NOMO-1 treated with dmso at 0.1 percent for 144 hours (cell line): ENCODE results near the gene ERFE.
A peak's percentile ranks its signal among the peaks of the same experiment; 100 is the strongest.

ENCODE experiments used
- DNase-seq: peaks from one replicate; lab custom pipeline; 2025; ENCODE audit not compliant: unreplicated experiment; lab: John Stamatoyannopoulos, UW

ERFE gene

DNA sequence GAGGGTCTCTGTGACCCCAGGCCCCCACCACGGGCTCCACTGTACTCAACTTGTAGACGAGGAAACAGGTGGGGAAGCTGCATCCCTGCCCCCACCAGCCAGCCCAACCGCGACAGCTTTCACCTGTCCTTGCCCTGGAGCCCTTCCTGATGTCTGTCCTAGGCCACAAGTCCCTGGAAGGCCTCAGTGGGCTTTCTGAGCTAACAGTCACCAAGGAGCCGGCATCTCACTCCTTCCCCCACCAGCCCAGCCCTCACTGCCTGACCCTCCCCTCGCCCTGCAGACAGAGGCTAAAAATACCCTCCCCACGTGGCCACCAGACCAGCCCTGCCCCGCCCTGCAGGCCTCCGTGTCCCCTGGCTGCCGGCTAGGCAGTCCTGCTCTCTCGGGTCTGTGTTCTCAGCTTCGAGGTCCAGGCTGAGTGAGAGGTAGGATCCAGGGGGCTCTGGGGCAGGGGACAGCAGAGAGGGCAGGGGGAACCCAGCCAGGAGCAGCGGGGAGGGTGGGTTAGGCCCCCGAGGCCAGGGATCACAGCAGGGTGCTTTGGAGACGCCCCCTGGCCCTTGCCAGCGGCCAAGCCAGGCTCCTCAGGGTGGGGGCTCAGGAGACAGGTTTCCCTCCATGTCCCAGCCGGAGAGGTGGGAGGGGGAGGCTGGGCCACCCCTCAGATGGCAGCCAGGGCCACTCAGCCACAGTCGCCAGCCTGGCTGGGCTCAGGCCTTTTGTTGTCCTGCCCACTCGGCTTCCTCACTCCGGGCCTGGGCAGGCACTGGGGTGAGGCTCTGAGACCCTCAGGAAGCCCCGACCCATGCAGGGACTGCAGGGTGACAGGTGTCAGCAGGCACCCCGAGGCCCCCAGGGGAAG is 20.2 kb upstream of the ERFE start, which contains the start of gene KLHL30:
Gene KLHL30 (plus strand): TSS at position 338 of the 865 bp plus-strand sequence. CDS start 2,087 bp downstream, outside the sequence.
- no peak for DNase-seq

DNA sequence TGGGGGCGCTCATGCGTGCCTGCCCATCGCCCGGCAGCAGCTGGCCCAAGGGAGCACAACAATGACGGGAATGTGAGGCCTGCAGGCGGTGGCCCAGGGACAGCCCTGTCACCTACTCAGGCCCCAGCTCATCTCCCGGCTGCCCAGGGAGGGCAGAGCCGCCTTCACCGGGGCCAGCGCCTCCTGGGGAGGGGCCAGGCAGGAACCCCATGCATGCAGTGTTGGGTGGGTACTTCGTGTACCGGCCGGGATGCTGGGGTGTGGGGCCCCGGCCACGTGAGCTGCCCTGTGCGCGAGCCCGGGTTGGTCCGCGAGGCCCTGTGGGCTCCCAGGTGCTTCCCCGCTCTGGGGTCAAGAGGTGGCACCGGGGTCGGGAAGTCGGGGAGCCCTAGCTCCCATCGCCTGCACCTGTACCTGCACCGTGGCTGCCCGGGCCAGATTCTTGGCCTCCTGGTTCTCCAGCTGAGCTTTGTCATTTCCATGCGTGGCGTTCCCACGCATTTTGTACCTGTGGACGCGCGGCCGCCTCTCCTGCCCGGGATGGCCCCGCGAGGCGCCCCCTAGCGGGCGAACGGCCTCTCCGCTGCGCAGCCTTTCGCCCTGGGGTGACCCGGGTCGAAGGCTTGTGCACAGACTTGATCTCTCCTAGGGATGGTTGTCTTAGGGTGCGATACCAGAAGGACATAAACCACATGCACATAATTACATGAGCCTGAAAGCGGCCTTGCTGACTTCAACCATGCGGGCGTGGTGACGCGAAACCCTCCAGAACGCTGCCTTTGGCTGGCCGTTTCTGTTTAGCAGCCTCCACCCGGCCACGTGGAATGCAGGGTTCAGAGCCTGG is 19.4 kb upstream of the ERFE start:
- no peak for DNase-seq

DNA sequence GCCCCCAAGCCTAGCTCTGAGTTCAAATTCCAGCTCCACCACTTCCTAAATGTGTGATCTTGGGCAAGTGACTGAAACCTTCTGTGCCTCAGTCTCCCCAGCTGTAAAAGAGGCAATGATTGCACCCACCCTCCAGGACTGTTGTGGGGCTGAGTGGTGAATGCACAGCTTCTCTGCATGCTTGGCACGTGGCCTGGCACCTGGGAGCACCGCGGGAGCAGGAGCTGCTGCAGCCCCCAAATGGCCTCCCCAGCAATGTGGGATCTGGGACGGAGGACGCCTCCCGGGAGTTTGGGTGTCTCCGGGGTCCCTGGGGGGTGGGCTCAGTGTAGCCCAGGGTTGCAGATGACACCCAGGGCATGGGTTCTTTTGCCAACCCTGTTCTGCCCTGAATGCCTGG is 18.7 kb upstream of the ERFE start:
- DNase-seq: no peak

GRCh38 chr2:238140721-238141540 is 17.8 kb upstream of the ERFE start:
- DNase-seq: no peak

GRCh38 chr2:238141541-238142318 is 17.0 kb upstream of the ERFE start:
- peak; percentile 13 for DNase-seq

GRCh38 chr2:238142382-238143205 is 16.2 kb upstream of the ERFE start:
- DNase-seq: no peak

- DNase-seq: no peak
Measured at GRCh38 chr2:238143239-238143951, 15.4 kb upstream of the ERFE start.

DNA sequence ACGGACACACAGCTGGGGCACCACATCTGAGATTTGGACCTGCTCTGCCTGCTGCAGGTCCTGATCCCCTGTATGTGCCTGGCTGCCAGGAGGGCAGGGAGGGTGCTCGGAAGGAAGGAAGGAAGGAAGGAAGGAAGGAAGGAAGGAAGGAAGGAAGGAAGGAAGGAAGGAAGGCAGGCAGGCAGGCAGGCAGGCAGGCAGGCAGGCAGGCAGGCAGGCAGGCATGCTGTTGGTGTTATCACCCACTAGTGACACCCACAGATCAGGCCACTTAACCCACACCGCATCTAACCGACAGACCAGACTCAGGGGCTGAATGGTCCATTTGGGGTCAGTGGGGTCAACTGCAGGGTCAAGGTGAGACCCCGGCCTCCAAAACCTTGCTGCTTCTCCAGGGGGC is 14.5 kb upstream of the ERFE start:
- no peak for DNase-seq

GRCh38 chr2:238145046-238145445 is 13.7 kb upstream of the ERFE start:
- no peak for DNase-seq

- no peak for DNase-seq
Measured at GRCh38 chr2:238145851-238146250, 12.9 kb upstream of the ERFE start.

DNA sequence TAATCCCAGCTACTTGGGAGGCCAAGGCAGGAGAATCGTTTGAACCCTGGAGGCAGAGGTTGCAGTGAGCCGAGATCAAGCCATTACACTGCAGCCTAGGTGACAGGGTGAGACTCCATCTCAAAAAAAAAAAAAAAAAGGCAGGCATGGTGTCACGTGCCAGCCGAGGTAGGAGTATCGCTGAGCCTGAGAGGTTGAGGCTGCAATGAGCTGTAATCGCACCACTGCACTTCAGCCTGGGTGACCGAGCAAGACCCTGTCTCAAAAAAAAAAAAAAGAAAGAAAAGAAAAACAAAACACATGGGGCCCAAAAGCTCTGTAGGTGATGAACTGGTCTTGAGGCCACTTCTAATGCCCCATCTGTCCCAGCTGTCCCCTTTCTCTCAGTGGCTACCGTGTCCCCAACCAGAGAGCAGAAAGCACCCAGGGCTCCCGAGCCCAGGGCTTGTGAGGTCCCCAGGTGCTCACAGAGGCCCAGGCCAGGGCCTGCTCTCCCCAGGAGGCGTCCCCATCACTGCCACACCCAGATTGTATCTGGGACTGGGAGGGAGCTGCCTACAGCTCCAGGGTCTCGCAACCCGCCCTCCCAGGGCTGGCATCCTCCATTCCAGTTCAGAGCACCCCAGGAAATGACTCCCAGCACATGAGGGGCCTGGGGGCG is 11.8 kb upstream of the ERFE start:
- no peak for DNase-seq

GRCh38 chr2:238148981-238149380 is 9.8 kb upstream of the ERFE start:
- no peak for DNase-seq

GRCh38 chr2:238149841-238150572 is 8.8 kb upstream of the ERFE start:
- no peak for DNase-seq

- DNase-seq: no peak
Measured at GRCh38 chr2:238150686-238151085, 8.1 kb upstream of the ERFE start.

GRCh38 chr2:238151205-238151604 is 7.6 kb upstream of the ERFE start:
- DNase-seq: no peak

GRCh38 chr2:238151628-238152235 is 7.0 kb upstream of the ERFE start:
- DNase-seq: no peak
